Measurements from ENCODE around the gene SLC39A11. TPM values are rescaled to one million over a fixed set of nuclear protein-coding genes. Genes with fewer than 3 reads are reported as not detected.
"Not testable (repeated sequence)": the region's sequence is repeated elsewhere in the genome, so short reads cannot be mapped to it uniquely, and the experiment has no call there.

Gene SLC39A11
- total RNA-seq, 1 donor from 2014 or later: 21.5 TPM

GRCh38 chr17:73068322-73069153 is 23.9 kb downstream of the SLC39A11 start:
- H3K9ac ChIP-seq (ENCODE audit: low read length): peak overlapping the region; percentile 61
- DNase-seq (ENCODE audit: low read depth): peak; percentile 90

DNA sequence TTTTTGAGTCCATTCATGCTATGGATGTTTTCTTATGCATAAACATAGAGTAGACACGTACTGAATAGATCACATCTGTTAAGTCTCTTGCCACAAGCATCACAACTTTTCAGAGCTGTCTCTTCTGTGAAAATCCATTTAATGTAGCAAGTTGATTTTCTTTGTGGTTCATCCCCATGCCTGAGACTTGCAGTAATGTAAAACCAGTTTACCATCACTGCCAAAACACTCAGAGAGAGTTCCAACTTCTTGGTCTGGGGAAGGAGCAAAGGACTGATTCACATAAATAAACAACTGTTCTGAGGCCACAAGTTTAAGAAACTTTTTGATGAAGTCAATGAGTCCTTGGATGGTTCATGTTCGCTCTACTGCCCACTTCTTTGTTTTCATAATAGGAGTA is 24.8 kb downstream of the SLC39A11 start:
- H3K27me3 ChIP-seq (ENCODE audit: insufficient read depth, low read length); H3K36me3 ChIP-seq (ENCODE audit: insufficient read depth, low read length); H3K27ac Mint-ChIP-seq (ENCODE audit: unreplicated experiment); H4K20me1 ChIP-seq (ENCODE audit: insufficient read depth, low read length); H3K4me3 Mint-ChIP-seq (ENCODE audit: unreplicated experiment); H3K79me2 ChIP-seq (ENCODE audit: insufficient read depth, low read length); H3K4me3 ChIP-seq (ENCODE audit: insufficient read depth, low read depth, low read length); H2AFZ ChIP-seq (ENCODE audit: low read depth, low read length); H3K9me3 ChIP-seq (ENCODE audit: insufficient read depth, low read depth, low read length); H3K9me3 Mint-ChIP-seq (ENCODE audit: unreplicated experiment); H3K27me3 Mint-ChIP-seq (ENCODE audit: low read depth, unreplicated experiment): not testable (repeated sequence)
- Histone ChIP-seq H3K9ac (ENCODE audit: low read length) (peak overlapping the region; percentile 61), H3K4me2 (ENCODE audit: low read length) (peak overlapping the region; percentile 68), H3K27ac (ENCODE audit: low read depth, low read length) (peak overlapping the region; percentile 75), H3K4me1 (ENCODE audit: insufficient read depth, low read length) (peaks cover 23% of the 10 kb centered on the region)
- FAIRE-seq: peak; percentile 94
- Mint-ChIP-seq H3K36me3 (ENCODE audit: low read depth, unreplicated experiment) (peaks cover 16% of the 10 kb centered on the region), H3K4me1 (ENCODE audit: low read depth, unreplicated experiment) (peaks cover 21% of the 10 kb centered on the region)
- DNase-seq (ENCODE audit: low read depth): peak; percentile 96

More at GRCh38 chr17:73068322-73069153, 23.9 kb downstream of the SLC39A11 start:
- H3K79me2 ChIP-seq (ENCODE audit: insufficient read depth, low read length): no peaks in the 10 kb centered on the region
- no peaks in the 10 kb centered on the region for H3K36me3 ChIP-seq (ENCODE audit: insufficient read depth, low read length)
- Mint-ChIP-seq H3K27ac (ENCODE audit: unreplicated experiment) (peak overlapping the region; percentile 56), H3K27me3 (ENCODE audit: low read depth, unreplicated experiment) (no peaks in the 10 kb centered on the region), H3K4me1 (ENCODE audit: low read depth, unreplicated experiment) (peaks cover 21% of the 10 kb centered on the region), H3K9me3 (ENCODE audit: unreplicated experiment) (peaks cover 4% of the 10 kb centered on the region), H3K36me3 (ENCODE audit: low read depth, unreplicated experiment) (peaks cover 16% of the 10 kb centered on the region), H3K4me3 (ENCODE audit: unreplicated experiment) (no peak overlapping the region)
- TF ChIP-seq EZH2 (IDR thresholded peaks at IDR 0.05; ENCODE audit: insufficient read depth, low read length) (no peak), CTCF (IDR thresholded peaks at IDR 0.05; ENCODE audit: insufficient read depth, low read depth, low read length) (no peak)
- no peaks in the 10 kb centered on the region for H4K20me1 ChIP-seq (ENCODE audit: insufficient read depth, low read length)
- H3K4me1 ChIP-seq (ENCODE audit: insufficient read depth, low read length): peaks cover 23% of the 10 kb centered on the region
- peak overlapping the region; percentile 75 for H3K27ac ChIP-seq (ENCODE audit: low read depth, low read length)
- no peaks in the 10 kb centered on the region for H3K27me3 ChIP-seq (ENCODE audit: insufficient read depth, low read length)
- no peak for FAIRE-seq
- H3K9me3 ChIP-seq (ENCODE audit: insufficient read depth, low read depth, low read length): no peaks in the 10 kb centered on the region
- no peak overlapping the region for H3K4me3 ChIP-seq (ENCODE audit: insufficient read depth, low read depth, low read length)
- peak overlapping the region; percentile 68 for H3K4me2 ChIP-seq (ENCODE audit: low read length)
- H2AFZ ChIP-seq (ENCODE audit: low read depth, low read length): no peak overlapping the region

DNA sequence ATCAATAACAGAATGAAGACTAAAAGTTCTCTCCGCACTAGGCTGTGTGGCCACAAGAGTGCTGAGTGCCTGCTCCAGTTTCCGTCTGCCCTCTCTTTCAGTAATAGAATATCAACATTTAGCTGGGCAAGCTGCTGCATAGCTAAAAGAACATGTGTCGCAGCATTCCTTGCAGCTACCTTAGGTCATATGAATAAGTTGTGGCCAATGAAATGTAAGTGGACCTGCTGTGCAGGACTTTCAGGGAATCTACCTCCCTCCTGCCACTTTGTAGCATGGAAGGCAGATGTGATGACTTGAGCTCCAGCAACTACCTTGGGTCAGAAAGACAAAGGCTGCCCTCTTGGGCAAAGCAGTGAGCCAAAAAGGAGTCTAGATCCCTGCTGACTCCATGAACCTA is 25.4 kb downstream of the SLC39A11 start:
- Histone ChIP-seq H3K79me2 (ENCODE audit: insufficient read depth, low read length) (no peaks in the 10 kb centered on the region), H3K4me1 (ENCODE audit: insufficient read depth, low read length) (peaks cover 23% of the 10 kb centered on the region), H3K27me3 (ENCODE audit: insufficient read depth, low read length) (no peaks in the 10 kb centered on the region), H3K4me3 (ENCODE audit: insufficient read depth, low read depth, low read length) (no peak overlapping the region), H3K36me3 (ENCODE audit: insufficient read depth, low read length) (no peaks in the 10 kb centered on the region), H4K20me1 (ENCODE audit: insufficient read depth, low read length) (no peaks in the 10 kb centered on the region), H3K9me3 (ENCODE audit: insufficient read depth, low read depth, low read length) (no peaks in the 10 kb centered on the region), H3K9ac (ENCODE audit: low read length) (peak overlapping the region; percentile 61), H2AFZ (ENCODE audit: low read depth, low read length) (no peak overlapping the region), H3K4me2 (ENCODE audit: low read length) (peak overlapping the region; percentile 68), H3K27ac (ENCODE audit: low read depth, low read length) (peak overlapping the region; percentile 75)
- Mint-ChIP-seq H3K9me3 (ENCODE audit: unreplicated experiment) (peaks cover 4% of the 10 kb centered on the region), H3K27me3 (ENCODE audit: low read depth, unreplicated experiment) (no peaks in the 10 kb centered on the region), H3K36me3 (ENCODE audit: low read depth, unreplicated experiment) (peaks cover 16% of the 10 kb centered on the region), H3K4me1 (ENCODE audit: low read depth, unreplicated experiment) (peaks cover 21% of the 10 kb centered on the region), H3K4me3 (ENCODE audit: unreplicated experiment) (no peak overlapping the region), H3K27ac (ENCODE audit: unreplicated experiment) (no peak overlapping the region)
- DNase-seq (ENCODE audit: low read depth) (peak; percentile 27), FAIRE-seq (no peak)
- TF ChIP-seq CTCF (IDR thresholded peaks at IDR 0.05; ENCODE audit: insufficient read depth, low read depth, low read length) (no peak), EZH2 (IDR thresholded peaks at IDR 0.05; ENCODE audit: insufficient read depth, low read length) (no peak)

Data from astrocyte (in vitro differentiated cells and primary cell).